MG63 (cell line): ENCODE results near the gene MID1. TPM values are rescaled to one million over a fixed set of nuclear protein-coding genes. Genes with fewer than 3 reads are reported as not detected.

Experiments
- DNase-seq: peaks from one replicate; pipeline ENCODE4 v3.0.0-alpha.2; 2020
- H3K27me3 ChIP-seq: fragments of 250-450 bp; sonication (Bioruptor Pico); 2 replicates; pipeline ENCODE4 v1.5.1; 2020; ENCODE audit warnings: mild to moderate bottlenecking, moderate library complexity
- H3K36me3 ChIP-seq: fragments of 250-450 bp; sonication (Bioruptor Pico); 2 replicates; pipeline ENCODE4 v1.5.1; 2020; ENCODE audit warnings: mild to moderate bottlenecking, moderate library complexity
- H3K4me3 ChIP-seq: fragments of 250-450 bp; sonication (Bioruptor Pico); 2 replicates; pipeline ENCODE4 v1.5.1; 2020; ENCODE audit warnings: mild to moderate bottlenecking, moderate library complexity
- H3K9me3 ChIP-seq: fragments of 250-450 bp; sonication (Bioruptor Pico); 2 replicates; pipeline ENCODE4 v1.5.1; 2020; ENCODE audit warnings: mild to moderate bottlenecking, moderate library complexity
- total RNA-seq: library from RNA; depleted of rRNA; stranded (reverse); fragments of >200 nt; shearing (Covaris generic); gene quantifications from 2 replicates; pipeline ENCODE4 v1.2.3, GENCODE V29; 2014; ENCODE audit warnings: low replicate concordance

The MID1 gene
- total RNA-seq, 1 experiment from 2014 or later = 5.2 TPM

DNA sequence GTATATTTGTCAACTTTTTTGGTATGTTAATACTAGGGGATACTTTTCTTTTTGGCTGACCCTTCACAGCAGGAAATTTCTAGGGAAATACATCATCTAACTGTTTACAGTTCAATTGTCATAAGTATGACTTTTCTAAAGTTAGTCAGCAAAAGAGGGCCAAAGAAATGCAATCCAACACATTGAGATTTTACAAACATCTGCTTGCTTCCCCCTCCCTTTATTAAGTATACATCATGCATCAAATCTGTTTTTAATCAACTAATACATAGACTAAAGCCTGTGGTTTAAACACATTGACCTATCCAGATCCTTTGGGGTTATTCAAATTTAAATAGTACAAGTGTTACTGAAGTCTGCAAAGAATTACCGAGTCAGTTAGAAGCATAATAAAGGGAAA is 93.9 kb downstream of the MID1 start:
- no peak overlapping the region for H3K4me3 ChIP-seq
- H3K36me3 ChIP-seq = peaks cover 19% of the 10 kb centered on the region
- H3K27me3 ChIP-seq = no peaks in the 10 kb centered on the region
- H3K9me3 ChIP-seq = no peaks in the 10 kb centered on the region
- no peak for DNase-seq

GRCh38 chrX:10525381-10526120 is 94.8 kb downstream of the MID1 start:
- H3K36me3 ChIP-seq = peaks cover 20% of the 10 kb centered on the region
- H3K27me3 ChIP-seq = no peaks in the 10 kb centered on the region
- H3K4me3 ChIP-seq = no peak overlapping the region
- H3K9me3 ChIP-seq = no peaks in the 10 kb centered on the region
- no peak for DNase-seq

DNA sequence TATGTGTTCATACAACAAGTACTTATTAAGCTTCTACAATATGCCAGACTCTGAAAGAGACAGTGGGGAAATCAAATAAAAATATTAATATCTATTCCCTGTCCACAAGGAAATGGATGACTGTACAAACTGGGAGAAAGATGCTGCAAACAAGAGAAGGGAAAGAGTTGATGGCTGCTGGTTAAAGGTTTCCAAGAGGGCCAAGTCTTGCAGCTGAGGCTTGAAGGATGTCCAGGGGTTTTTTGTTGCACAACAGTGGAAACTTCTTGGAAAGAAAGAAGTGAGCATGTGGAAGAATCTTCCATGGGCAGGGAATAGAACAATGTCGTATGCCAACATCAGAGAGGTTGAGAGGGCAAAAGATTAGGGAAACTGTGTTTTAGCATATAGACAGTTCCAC is 95.8 kb downstream of the MID1 start:
- Histone ChIP-seq H3K36me3 (peaks cover 20% of the 10 kb centered on the region), H3K4me3 (no peak overlapping the region), H3K9me3 (no peaks in the 10 kb centered on the region), H3K27me3 (no peaks in the 10 kb centered on the region)
- peak; percentile 6 for DNase-seq

DNA sequence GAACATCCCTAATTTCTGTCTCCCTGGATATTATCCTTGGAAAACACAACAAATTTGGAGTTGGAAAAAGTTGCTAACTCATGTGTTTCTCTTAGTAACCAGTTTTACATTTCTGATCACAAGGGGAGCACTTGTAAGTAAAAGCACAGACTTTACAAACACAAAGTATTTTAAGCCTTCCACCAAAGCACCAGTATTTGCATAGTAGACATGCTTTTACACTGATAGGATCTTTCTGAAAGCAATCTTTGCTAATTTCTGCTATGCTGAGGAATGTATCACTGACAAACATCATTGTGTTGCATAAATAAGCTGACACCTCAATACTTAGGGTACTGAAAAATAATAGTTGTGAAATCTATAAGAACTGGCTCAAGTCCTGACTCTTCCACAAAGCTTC is 100.6 kb downstream of the MID1 start:
- no peaks in the 10 kb centered on the region for H3K27me3 ChIP-seq
- peaks cover 13% of the 10 kb centered on the region for H3K36me3 ChIP-seq
- no peak for DNase-seq
- no peak overlapping the region for H3K4me3 ChIP-seq
- no peaks in the 10 kb centered on the region for H3K9me3 ChIP-seq

GRCh38 chrX:10519278-10519677 is 101.1 kb downstream of the MID1 start:
- no peak overlapping the region for H3K4me3 ChIP-seq
- no peaks in the 10 kb centered on the region for H3K27me3 ChIP-seq
- no peaks in the 10 kb centered on the region for H3K9me3 ChIP-seq
- no peak for DNase-seq
- H3K36me3 ChIP-seq = peaks cover 13% of the 10 kb centered on the region

DNA sequence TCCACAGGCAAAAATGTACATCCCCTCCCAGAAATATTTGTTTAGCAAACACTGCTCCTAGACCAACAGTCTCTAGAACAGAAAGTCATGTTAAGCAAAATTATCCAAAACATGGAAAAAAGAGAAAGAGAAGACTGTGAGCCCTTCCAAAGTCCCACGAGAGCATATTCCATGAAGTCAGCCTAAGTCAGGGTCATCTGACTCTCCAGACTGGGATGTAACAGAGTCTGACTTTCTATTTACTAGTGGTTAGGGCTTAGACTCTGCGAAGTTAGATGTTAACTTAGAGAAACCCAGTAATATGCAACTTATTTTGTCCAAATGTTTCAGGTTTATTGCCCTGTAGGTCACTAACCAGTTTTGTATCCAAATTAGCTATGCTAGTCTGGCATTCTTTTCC is 102.3 kb downstream of the MID1 start:
- Histone ChIP-seq H3K4me3 (no peak overlapping the region), H3K9me3 (no peaks in the 10 kb centered on the region)
- DNase-seq = no peak

DNA sequence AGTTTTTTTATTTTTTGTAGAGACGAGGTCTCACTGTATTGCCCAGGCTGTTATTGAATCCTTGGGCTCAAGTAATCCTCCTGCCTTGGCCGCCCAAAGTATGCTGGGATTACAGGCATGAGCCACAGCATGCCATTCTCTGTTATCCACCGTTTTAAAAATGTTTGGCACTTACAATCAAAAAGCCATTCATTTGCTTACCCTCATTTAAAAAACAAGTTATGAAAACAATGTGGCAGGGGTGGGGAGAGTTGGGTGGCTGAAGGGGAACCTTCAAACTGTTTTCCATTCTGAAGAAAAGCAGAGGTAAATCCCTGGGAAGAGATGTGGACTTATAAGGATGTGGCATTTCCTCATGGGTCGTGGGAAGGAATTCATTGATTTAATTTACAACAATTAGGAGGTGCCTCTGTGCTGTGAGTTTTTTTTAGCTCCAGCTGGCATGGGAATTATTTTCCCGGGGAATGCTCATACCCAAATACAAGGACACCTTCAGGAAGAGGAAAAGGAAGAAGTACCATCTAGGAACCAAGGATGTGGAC is 103.5 kb downstream of the MID1 start:
- Histone ChIP-seq H3K36me3 (peaks cover 6% of the 10 kb centered on the region), H3K4me3 (no peak overlapping the region), H3K27me3 (no peaks in the 10 kb centered on the region), H3K9me3 (no peaks in the 10 kb centered on the region)
- DNase-seq = no peak

More for the DNA sequence above, 102.3 kb downstream of the MID1 start:
- Histone ChIP-seq H3K36me3 (peaks cover 13% of the 10 kb centered on the region), H3K27me3 (no peaks in the 10 kb centered on the region)

DNA sequence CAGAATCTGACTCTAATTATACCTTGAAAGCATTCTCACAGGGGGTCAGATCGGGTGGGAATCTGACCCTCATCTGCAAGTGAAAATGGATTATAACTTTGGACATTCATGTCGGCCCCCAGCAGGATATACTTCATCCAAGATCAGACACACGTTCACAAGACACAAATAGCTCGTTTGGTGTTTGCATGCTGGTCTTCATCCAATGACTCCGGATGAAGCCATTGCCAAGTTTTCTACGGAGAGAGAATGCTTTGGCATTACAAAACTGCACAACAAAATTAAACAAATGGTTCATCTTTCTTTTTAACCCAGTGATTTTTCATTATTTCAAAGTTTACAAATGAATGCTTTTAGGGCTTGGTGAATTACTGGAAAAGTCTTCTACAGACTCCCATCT is 105.5 kb downstream of the MID1 start:
- Histone ChIP-seq H3K36me3 (peaks cover 3% of the 10 kb centered on the region), H3K4me3 (no peak overlapping the region), H3K9me3 (no peaks in the 10 kb centered on the region), H3K27me3 (no peaks in the 10 kb centered on the region)
- peak; percentile 56 for DNase-seq

DNA sequence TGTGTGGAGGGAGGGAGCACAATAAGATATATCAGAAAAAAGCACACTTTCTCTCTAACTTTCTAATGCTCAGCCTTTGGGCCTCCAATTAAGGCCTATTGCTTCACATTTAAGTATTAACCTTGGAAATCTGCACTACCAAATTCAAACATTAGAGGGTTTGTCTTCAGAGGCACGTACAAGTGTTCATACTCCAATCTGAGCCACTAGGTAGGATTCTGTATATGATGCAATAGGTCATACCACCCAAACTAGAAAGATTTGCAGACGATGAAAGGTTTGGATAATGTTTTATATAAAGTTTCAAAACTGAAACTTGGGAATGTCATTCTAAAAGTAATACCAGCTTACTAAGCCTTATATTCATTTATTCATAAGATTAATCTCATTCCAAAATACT is 106.4 kb downstream of the MID1 start:
- no peak overlapping the region for H3K4me3 ChIP-seq
- DNase-seq = no peak
- no peaks in the 10 kb centered on the region for H3K27me3 ChIP-seq
- no peaks in the 10 kb centered on the region for H3K9me3 ChIP-seq
- peaks cover 3% of the 10 kb centered on the region for H3K36me3 ChIP-seq

GRCh38 chrX:10512741-10513140 is 107.6 kb downstream of the MID1 start:
- DNase-seq = no peak
- no peaks in the 10 kb centered on the region for H3K27me3 ChIP-seq

DNA sequence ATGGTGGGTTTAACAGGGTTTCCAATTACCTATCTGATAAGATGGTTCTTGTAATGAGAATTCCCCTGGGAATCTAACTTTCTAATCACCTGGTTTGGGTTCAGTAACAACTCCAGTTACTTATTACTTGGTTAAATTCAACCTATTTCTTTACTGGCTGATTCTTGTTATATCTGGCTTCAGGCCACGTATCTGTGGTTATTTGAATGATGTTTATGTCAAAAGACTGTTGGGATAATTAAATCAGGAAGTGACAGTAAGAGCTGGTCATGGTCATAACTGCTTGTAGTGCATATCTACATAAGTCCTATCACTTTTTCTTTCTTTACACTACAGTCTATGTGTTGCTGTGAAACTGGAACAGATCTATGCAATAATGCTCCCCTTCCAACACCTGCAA is 108.1 kb downstream of the MID1 start:
- H3K9me3 ChIP-seq = no peaks in the 10 kb centered on the region
- H3K36me3 ChIP-seq = peaks cover 2% of the 10 kb centered on the region
- no peak overlapping the region for H3K4me3 ChIP-seq
- no peaks in the 10 kb centered on the region for H3K27me3 ChIP-seq
- DNase-seq = no peak

More at GRCh38 chrX:10512741-10513140, 107.6 kb downstream of the MID1 start:
- H3K4me3 ChIP-seq = no peak overlapping the region
- peaks cover 2% of the 10 kb centered on the region for H3K36me3 ChIP-seq
- H3K9me3 ChIP-seq = no peaks in the 10 kb centered on the region

GRCh38 chrX:10509397-10509796 is 111.0 kb downstream of the MID1 start:
- no peaks in the 10 kb centered on the region for H3K9me3 ChIP-seq
- peaks cover 2% of the 10 kb centered on the region for H3K36me3 ChIP-seq
- H3K27me3 ChIP-seq = no peaks in the 10 kb centered on the region
- H3K4me3 ChIP-seq = no peak overlapping the region
- DNase-seq = no peak

DNA sequence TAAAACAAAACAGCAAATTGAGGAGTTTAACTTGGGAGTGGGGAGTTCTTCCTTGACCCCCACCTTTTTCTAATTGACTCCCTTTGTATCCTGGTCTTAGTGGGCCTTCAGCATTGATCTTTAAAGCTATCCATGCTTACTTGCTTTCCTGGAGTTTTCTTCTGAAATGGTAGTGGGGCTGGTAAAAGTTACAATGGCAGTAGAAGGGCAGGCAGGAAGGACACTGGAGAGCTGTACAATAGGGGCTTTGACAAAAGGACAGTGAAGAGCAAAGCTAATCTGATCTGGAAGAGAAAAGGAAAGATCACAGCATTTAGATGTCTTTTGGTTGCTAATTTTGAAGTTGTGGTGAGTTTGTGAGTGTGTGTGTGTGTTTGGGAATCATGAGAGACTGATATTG is 111.5 kb downstream of the MID1 start:
- no peak overlapping the region for H3K4me3 ChIP-seq
- H3K27me3 ChIP-seq = no peaks in the 10 kb centered on the region
- H3K9me3 ChIP-seq = no peaks in the 10 kb centered on the region
- peaks cover 2% of the 10 kb centered on the region for H3K36me3 ChIP-seq
- DNase-seq = no peak

DNA sequence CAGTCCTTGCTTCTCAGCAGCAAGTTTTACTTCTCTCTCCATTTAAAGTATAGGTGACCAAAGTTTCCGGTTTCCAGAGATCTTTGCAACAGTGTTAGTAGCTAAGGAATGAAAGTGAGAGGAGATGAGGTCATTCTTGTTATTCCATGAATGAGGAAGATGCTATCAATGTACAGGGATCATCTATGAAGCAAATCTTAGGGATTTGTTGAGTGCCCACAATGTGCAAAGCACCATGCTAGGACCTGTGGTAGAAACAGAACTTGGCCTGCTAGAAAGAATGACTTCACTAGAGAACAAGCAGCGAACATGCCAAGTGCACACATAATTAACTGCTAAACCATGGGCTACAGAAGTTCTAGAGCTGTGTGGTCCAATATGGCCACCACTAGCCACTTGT is 112.5 kb downstream of the MID1 start:
- Histone ChIP-seq H3K27me3 (no peaks in the 10 kb centered on the region), H3K36me3 (peaks cover 2% of the 10 kb centered on the region), H3K4me3 (no peak overlapping the region), H3K9me3 (no peaks in the 10 kb centered on the region)
- DNase-seq = no peak

- Histone ChIP-seq H3K4me3 (no peak overlapping the region), H3K27me3 (no peaks in the 10 kb centered on the region), H3K36me3 (peaks cover 2% of the 10 kb centered on the region), H3K9me3 (no peaks in the 10 kb centered on the region)
- no peak for DNase-seq
Observed at GRCh38 chrX:10507181-10507580, 113.2 kb downstream of the MID1 start.

DNA sequence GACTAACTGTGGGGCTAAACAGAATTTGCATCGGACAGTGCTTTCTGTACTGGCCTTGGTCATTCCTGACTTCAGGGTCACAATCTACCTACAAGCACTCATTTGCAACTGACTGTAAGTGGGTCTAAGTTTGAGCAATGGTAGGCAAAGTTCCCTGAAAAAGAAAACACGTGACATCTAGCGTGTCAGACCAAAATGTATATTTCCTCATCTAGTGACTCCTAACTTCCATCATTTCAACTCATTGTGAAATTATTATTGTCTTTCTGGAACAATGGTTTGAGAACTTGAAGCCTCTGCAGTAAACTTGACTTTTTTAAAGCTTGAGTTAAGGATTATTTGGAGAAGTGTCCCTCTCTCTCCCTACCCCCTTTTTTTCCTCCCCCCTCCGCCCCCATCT is 113.6 kb downstream of the MID1 start:
- Histone ChIP-seq H3K36me3 (peaks cover 2% of the 10 kb centered on the region), H3K4me3 (no peak overlapping the region), H3K9me3 (no peaks in the 10 kb centered on the region), H3K27me3 (no peaks in the 10 kb centered on the region)
- no peak for DNase-seq

DNA sequence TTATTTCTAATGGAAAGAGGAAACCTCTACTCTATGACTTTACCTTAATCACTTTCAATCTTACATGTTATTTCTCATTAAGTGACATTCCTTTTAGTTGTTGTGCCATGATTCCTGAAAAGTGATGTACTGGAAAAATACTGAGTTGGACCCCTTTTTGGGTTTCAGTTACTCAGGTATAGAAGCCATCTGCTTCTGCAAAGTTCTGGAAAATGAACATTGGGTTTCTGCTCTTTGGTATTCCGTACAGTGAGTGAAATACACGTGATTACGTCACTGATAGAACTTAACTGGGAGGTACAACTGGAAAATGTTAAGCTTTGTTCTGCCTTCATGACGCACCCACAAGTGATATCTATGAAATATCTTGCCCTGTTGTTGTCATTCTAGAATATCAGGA is 114.7 kb downstream of the MID1 start:
- peaks cover 2% of the 10 kb centered on the region; the same call in 1 of the 2 replicates for H3K36me3 ChIP-seq
- no peaks in the 10 kb centered on the region for H3K27me3 ChIP-seq
- H3K9me3 ChIP-seq = no peaks in the 10 kb centered on the region
- no peak for DNase-seq
- H3K4me3 ChIP-seq = no peak overlapping the region

GRCh38 chrX:10502961-10503360 is 117.4 kb downstream of the MID1 start:
- Histone ChIP-seq H3K27me3 (no peaks in the 10 kb centered on the region), H3K36me3 (peaks cover 6% of the 10 kb centered on the region; the same call in 1 of the 2 replicates), H3K9me3 (no peaks in the 10 kb centered on the region), H3K4me3 (no peak overlapping the region)
- no peak for DNase-seq
